Peyer's patch (tissue), 4 donors: Measurements from ENCODE around the gene TSPAN9. TPM values are rescaled to one million over a fixed set of nuclear protein-coding genes. Genes with fewer than 3 reads are reported as not detected.

Experiments
- DNase-seq, 3 donors: peaks; one replicate each; pipeline ENCODE4 v3.0.0-alpha.2; 2017 to 2019
- H3K27ac ChIP-seq, 4 donors: fragments of 200-600 bp; sonication (generic); one replicate each; pipeline ENCODE4 v1.5.1; 2016 to 2019
- H3K27me3 ChIP-seq, 2 donors: fragments of 200-600 bp; sonication (generic); one replicate each; pipeline ENCODE4 v1.5.1; 2019
- H3K36me3 ChIP-seq, 3 donors: fragments of 200-600 bp; sonication (generic); one replicate each; pipeline ENCODE4 v1.5.1; 2016 to 2019
- H3K4me1 ChIP-seq, 4 donors: fragments of 200-600 bp; sonication (generic); one replicate each; pipeline ENCODE4 v1.5.1; 2016 to 2019
- H3K4me3 ChIP-seq, 4 donors: fragments of 200-600 bp; sonication (generic); 1 replicate in 3 of 4; 2 replicates in 1 of 4; pipeline ENCODE4 v1.5.1; 2016 to 2019; ENCODE audit warnings: mild to moderate bottlenecking in 1 of 4
- H3K9me3 ChIP-seq, 4 donors: fragments of 200-600 bp; sonication (generic); one replicate each; pipeline ENCODE4 v1.5.1; 2016 to 2019; ENCODE audit warnings: mild to moderate bottlenecking in 1 of 4
- POLR2A ChIP-seq, 2 donors: fragments of 450-650 bp; IDR thresholded peaks; one replicate each; pipeline ENCODE4 v1.5.1; 2017; ENCODE audit warnings: antibody characterized with exemption in 2 of 2, mild to moderate bottlenecking in 2 of 2, moderate library complexity in 2 of 2
- total RNA-seq, 4 donors: library from RNA; depleted of rRNA; stranded (reverse); fragments of >200 nt; gene quantifications; one replicate each; pipeline ENCODE4 v1.1.0, GENCODE V29; 2016
- TF ChIP-seq, protein P1 (sequence below), 6 experiments: fragments of 450-650 bp in 4 of 6; fragments of 200-600 bp in 2 of 6; sonication (generic) in 1 of 6; IDR thresholded peaks; one replicate each; pipeline ENCODE4 v1.5.1; 2017 to 2019; ENCODE audit warnings: antibody characterized with exemption in 6 of 6, mild to moderate bottlenecking in 3 of 6, moderate library complexity in 1 of 6

TSPAN9 gene
- total RNA-seq, 4 donors from 2014 or later, result 7.5 to 23.9 (median 11.8) TPM

DNA sequence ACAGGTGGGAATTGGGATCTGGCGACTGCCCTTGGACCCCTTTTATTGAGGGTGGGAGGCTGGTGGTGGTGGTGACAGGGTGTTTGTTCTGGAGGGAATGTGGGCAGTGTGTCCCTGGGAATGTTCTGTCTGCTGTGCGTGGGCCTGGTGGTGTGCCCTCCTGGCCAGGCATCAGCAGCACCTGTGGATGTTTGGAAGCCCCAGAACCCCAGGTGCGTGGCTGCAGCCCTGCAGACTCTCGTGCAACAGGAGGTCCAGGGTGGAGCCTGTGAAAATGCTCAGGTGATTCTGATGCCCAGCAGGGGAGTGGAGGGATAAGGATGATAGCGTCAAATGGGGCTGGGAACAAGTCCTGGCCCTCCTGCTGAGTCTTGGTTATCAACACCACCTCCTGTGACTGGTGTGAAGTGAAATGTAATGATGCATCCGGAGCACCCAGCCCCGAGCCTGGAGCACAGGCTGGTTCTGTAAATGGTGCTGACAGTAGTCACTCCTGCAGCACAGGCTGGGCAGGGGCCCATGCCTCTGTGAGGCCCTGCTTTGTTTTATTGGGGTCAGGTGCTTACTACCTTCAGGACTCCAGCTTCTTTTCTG lies 176.6 kb downstream of the TSPAN9 start:
- H3K27ac ChIP-seq, result no peak overlapping the region
- H3K4me1 ChIP-seq, result peaks cover 0 to 10% (median 0%) of the 10 kb centered on the region in 4 donors

DNA sequence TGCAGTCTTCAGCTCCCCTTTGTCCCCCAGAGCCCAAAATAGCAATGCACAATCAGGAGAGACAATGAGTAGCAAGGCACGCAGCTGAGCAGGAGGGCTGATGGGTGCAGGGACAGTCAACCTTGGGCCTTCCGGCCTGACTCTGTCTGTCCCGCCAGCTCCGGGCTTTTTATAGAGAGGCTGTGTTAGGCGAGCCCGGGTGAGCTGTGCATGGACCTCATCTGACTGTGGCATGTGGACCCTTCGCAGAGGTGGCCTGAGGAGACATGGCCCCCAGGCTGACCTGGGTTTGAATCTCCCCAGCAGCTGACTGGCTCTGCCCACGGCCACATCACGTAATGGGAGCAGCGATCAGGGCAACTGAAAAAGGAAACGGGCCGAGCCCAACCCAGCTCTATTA lies 177.9 kb downstream of the TSPAN9 start:
- no peaks in the 10 kb centered on the region for H3K9me3 ChIP-seq
- DNase-seq, result no peak
- no peak overlapping the region for H3K4me3 ChIP-seq
- TF ChIP-seq POLR2A (IDR thresholded peaks at IDR 0.05), result no peak
- TF ChIP-seq, protein P1, sequence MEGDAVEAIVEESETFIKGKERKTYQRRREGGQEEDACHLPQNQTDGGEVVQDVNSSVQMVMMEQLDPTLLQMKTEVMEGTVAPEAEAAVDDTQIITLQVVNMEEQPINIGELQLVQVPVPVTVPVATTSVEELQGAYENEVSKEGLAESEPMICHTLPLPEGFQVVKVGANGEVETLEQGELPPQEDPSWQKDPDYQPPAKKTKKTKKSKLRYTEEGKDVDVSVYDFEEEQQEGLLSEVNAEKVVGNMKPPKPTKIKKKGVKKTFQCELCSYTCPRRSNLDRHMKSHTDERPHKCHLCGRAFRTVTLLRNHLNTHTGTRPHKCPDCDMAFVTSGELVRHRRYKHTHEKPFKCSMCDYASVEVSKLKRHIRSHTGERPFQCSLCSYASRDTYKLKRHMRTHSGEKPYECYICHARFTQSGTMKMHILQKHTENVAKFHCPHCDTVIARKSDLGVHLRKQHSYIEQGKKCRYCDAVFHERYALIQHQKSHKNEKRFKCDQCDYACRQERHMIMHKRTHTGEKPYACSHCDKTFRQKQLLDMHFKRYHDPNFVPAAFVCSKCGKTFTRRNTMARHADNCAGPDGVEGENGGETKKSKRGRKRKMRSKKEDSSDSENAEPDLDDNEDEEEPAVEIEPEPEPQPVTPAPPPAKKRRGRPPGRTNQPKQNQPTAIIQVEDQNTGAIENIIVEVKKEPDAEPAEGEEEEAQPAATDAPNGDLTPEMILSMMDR (IDR thresholded peaks at IDR 0.05), result no peak
- no peaks in the 10 kb centered on the region for H3K27me3 ChIP-seq
- H3K27ac ChIP-seq, result no peak overlapping the region
- no peaks in the 10 kb centered on the region for H3K36me3 ChIP-seq
- peaks cover 0 to 10% (median 0%) of the 10 kb centered on the region in 4 donors for H3K4me1 ChIP-seq

More for the DNA sequence above, 176.6 kb downstream of the TSPAN9 start:
- H3K36me3 ChIP-seq, result no peaks in the 10 kb centered on the region
- no peaks in the 10 kb centered on the region for H3K9me3 ChIP-seq
- no peak overlapping the region for H3K4me3 ChIP-seq
- H3K27me3 ChIP-seq, result no peaks in the 10 kb centered on the region
- no peak for DNase-seq
- TF ChIP-seq, protein P1 (IDR thresholded peaks at IDR 0.05), result no peak
- no peak for TF ChIP-seq POLR2A (IDR thresholded peaks at IDR 0.05)

- Histone ChIP-seq H3K4me1 (peaks cover 0 to 10% (median 0%) of the 10 kb centered on the region in 4 donors), H3K27me3 (no peaks in the 10 kb centered on the region), H3K27ac (no peak overlapping the region), H3K4me3 (no peak overlapping the region), H3K36me3 (no peaks in the 10 kb centered on the region), H3K9me3 (no peaks in the 10 kb centered on the region)
- TF ChIP-seq, protein P1 (IDR thresholded peaks at IDR 0.05), result no peak
- no peak for TF ChIP-seq POLR2A (IDR thresholded peaks at IDR 0.05)
- DNase-seq, result no peak
Observed at GRCh38 chr12:3256103-3256631, 179.0 kb downstream of the TSPAN9 start.

GRCh38 chr12:3257411-3257810 lies 180.2 kb downstream of the TSPAN9 start:
- peaks cover 0 to under 1% (median 0%) of the 10 kb centered on the region in 4 donors for H3K4me1 ChIP-seq
- no peak for TF ChIP-seq POLR2A (IDR thresholded peaks at IDR 0.05)
- TF ChIP-seq, protein P1 (IDR thresholded peaks at IDR 0.05), result no peak
- no peak for DNase-seq

GRCh38 chr12:3259973-3260372 lies 182.8 kb downstream of the TSPAN9 start:
- Histone ChIP-seq H3K27me3 (no peaks in the 10 kb centered on the region), H3K36me3 (no peaks in the 10 kb centered on the region), H3K4me1 (no peaks in the 10 kb centered on the region), H3K4me3 (no peak overlapping the region), H3K27ac (no peak overlapping the region), H3K9me3 (no peaks in the 10 kb centered on the region)
- no peak for TF ChIP-seq POLR2A (IDR thresholded peaks at IDR 0.05)
- TF ChIP-seq, protein P1 (IDR thresholded peaks at IDR 0.05), result no peak
- no peak for DNase-seq

More at GRCh38 chr12:3257411-3257810, 180.2 kb downstream of the TSPAN9 start:
- no peak overlapping the region for H3K27ac ChIP-seq
- no peaks in the 10 kb centered on the region for H3K36me3 ChIP-seq
- H3K27me3 ChIP-seq, result no peaks in the 10 kb centered on the region
- no peaks in the 10 kb centered on the region for H3K9me3 ChIP-seq
- H3K4me3 ChIP-seq, result no peak overlapping the region
